GM12892 (cell line): ENCODE measurements around the gene GLIS1.

Source experiments
- POLR2A ChIP-seq: IDR thresholded peaks from 2 replicates; pipeline ENCODE4 v1.6.1; 2011; ENCODE audit warnings: low read depth, low read length, control low read depth
- POLR2AphosphoS5 ChIP-seq: IDR thresholded peaks from 2 replicates; pipeline ENCODE4 v1.6.1; 2011; ENCODE audit warnings: low read depth, low read length, control low read depth
- TAF1 ChIP-seq: IDR thresholded peaks from 2 replicates; pipeline ENCODE4 v1.6.1; 2011; ENCODE audit warnings: low read depth, mild to moderate bottlenecking, control low read depth, low read length, borderline replicate concordance

- no peak for TF ChIP-seq POLR2AphosphoS5
- TF ChIP-seq TAF1, result no peak
- no peak for TF ChIP-seq POLR2A
These were observed 265.5 kb downstream of the GLIS1 start for GRCh38 chr1:53473463-53473862.
